ENCODE measurements around the gene TM7SF2. TPM values are rescaled to one million over a fixed set of nuclear protein-coding genes. Genes with fewer than 3 reads are reported as not detected.

The TM7SF2 gene
- total and polyA plus RNA-seq, 2 of the 13 experiments (the other 11 are each of a cell fraction or from before 2014, with no cell fraction given) = 56.0 to 66.9 TPM

GRCh38 chr11:65111744-65112545 lies at the start of gene TM7SF2 (continued):
- no peak for TF ChIP-seq ZBTB40 (IDR thresholded peaks at IDR 0.05)
- no peak for TF ChIP-seq ZBTB40 (CRISPR knock-in tag; IDR thresholded peaks at IDR 0.05)
- TF ChIP-seq MAZ (IDR thresholded peaks at IDR 0.05; ENCODE audit: borderline replicate concordance, low read depth, low read length) = no peak; the same call in 1 of the 2 replicates
- peak; percentile 67 for TF ChIP-seq MAZ (CRISPR knock-in tag; IDR thresholded peaks at IDR 0.05; ENCODE audit: low read depth)
- peak; percentile 70 for TF ChIP-seq SNAPC4 (CRISPR knock-in tag; IDR thresholded peaks at IDR 0.05)
- TF ChIP-seq TBL1XR1 (IDR thresholded peaks at IDR 0.05; ENCODE audit: borderline replicate concordance, low read length, partially characterized antibody) = peak; percentile 17
- no peak for TF ChIP-seq ZBTB8A (CRISPR knock-in tag; IDR thresholded peaks at IDR 0.05; ENCODE audit: borderline replicate concordance, low read depth)
- TF ChIP-seq ZBTB3 (CRISPR knock-in tag; IDR thresholded peaks at IDR 0.05; ENCODE audit: borderline replicate concordance, low read depth) = 0 out of 2 replicates have a peak, but pooled peaks have one; percentile 31
- no peak for TF ChIP-seq HMGA1 (CRISPR knock-in tag; conservative IDR thresholded peaks at IDR 0.05)
- no peak for TF ChIP-seq NBN (conservative IDR thresholded peaks at IDR 0.05)
- TF ChIP-seq MXI1 (IDR thresholded peaks at IDR 0.05; ENCODE audit: borderline replicate concordance, low read depth, low read length) = no peak
- no peak for TF ChIP-seq ZNF703 (CRISPR knock-in tag; IDR thresholded peaks at IDR 0.05; ENCODE audit: borderline replicate concordance)
- TF ChIP-seq SMAD1 (CRISPR knock-in tag; IDR thresholded peaks at IDR 0.05; ENCODE audit: borderline replicate concordance, low read depth) = no peak
- no peak for TF ChIP-seq KDM3A (CRISPR knock-in tag; IDR thresholded peaks at IDR 0.05; ENCODE audit: low read depth)
- TF ChIP-seq MIER3 (CRISPR knock-in tag; IDR thresholded peaks at IDR 0.05; ENCODE audit: borderline replicate concordance) = no peak; the same call in 1 of the 2 replicates

Measured in HepG2 (cell line).